HEK293 (cell line): ENCODE data around the gene PLEKHG3.

Experiments
- CTCF ChIA-PET: fragments of 350-600 bp; formaldehyde crosslinking; extraction: SDS; loops from one replicate; lab custom pipeline; 2021; ENCODE audit warnings: antibody characterized with exemption; lab: Yijun Ruan, JAX
- POLR2A ChIA-PET: fragments of 300-600 bp; formaldehyde crosslinking; extraction: SDS; loops from one replicate; lab custom pipeline; 2020; ENCODE audit warnings: antibody characterized with exemption, inconsistent platforms; lab: Yijun Ruan, JAX
- H3K27ac ChIP-seq: fragments of 200-500 bp; sonication (Bioruptor generic); 2 replicates; pipeline ENCODE4 v1.5.1; 2014; ENCODE audit warnings: low read depth, low read length, control low read depth, inconsistent platforms; ENCODE audit errors: extremely low read depth
- H3K36me3 ChIP-seq, 2 experiments: fragments of 200-500 bp in 1 of 2; sonication (Bioruptor generic) in 1 of 2; 1 replicate in 1 of 2; 2 replicates in 1 of 2; pipeline ENCODE4 v1.5.1; 2014 to 2017; ENCODE audit warnings: inconsistent platforms in 2 of 2, low read length in 2 of 2; ENCODE audit not compliant: control insufficient read depth in 2 of 2, insufficient read depth in 1 of 2
- H3K4me1 ChIP-seq: fragments of 200-500 bp; sonication (Bioruptor generic); 2 replicates; pipeline ENCODE4 v1.5.1; 2014; ENCODE audit warnings: mild to moderate bottlenecking, low read length, inconsistent platforms; ENCODE audit not compliant: control insufficient read depth, insufficient read depth
- H3K4me3 ChIP-seq: 2 replicates; pipeline ENCODE4 v1.5.1; 2011; ENCODE audit warnings: low read depth, mild to moderate bottlenecking, control low read depth, low read length, moderate library complexity
- H3K9me3 ChIP-seq: fragments of 200-500 bp; sonication (Bioruptor generic); 2 replicates; pipeline ENCODE4 v1.5.1; 2014; ENCODE audit warnings: low read depth, low read length, inconsistent platforms; ENCODE audit not compliant: control insufficient read depth, insufficient read depth
- BCL11A ChIP-seq: fragments of 450-650 bp; formaldehyde crosslinking; IDR thresholded peaks from 2 replicates; pipeline ENCODE4 v1.5.1; 2016; ENCODE audit warnings: low read depth, missing biosample characterization, missing genetic modification characterization
- GFI1B ChIP-seq: fragments of 450-650 bp; formaldehyde crosslinking; IDR thresholded peaks from 2 replicates; pipeline ENCODE4 v1.5.1; 2016; ENCODE audit warnings: missing biosample characterization, missing genetic modification characterization
- GLI2 ChIP-seq: fragments of 450-650 bp; formaldehyde crosslinking; IDR thresholded peaks from 2 replicates; pipeline ENCODE4; 2017; ENCODE audit warnings: missing biosample characterization, missing genetic modification characterization, low read depth, borderline replicate concordance
- OSR2 ChIP-seq: fragments of 450-650 bp; formaldehyde crosslinking; IDR thresholded peaks from 2 replicates; pipeline ENCODE4 v1.5.1; 2016; ENCODE audit warnings: missing biosample characterization, missing genetic modification characterization
- OVOL3 ChIP-seq: fragments of 450-650 bp; formaldehyde crosslinking; IDR thresholded peaks from 2 replicates; pipeline ENCODE4 v1.5.1; 2016; ENCODE audit warnings: missing biosample characterization, missing genetic modification characterization
- RBAK ChIP-seq: fragments of 450-650 bp; formaldehyde crosslinking; IDR thresholded peaks from 2 replicates; pipeline ENCODE4 v1.5.1; 2016; ENCODE audit warnings: missing biosample characterization, missing genetic modification characterization
- ZBTB1 ChIP-seq: fragments of 450-650 bp; formaldehyde crosslinking; IDR thresholded peaks from 2 replicates; pipeline ENCODE4 v1.5.1; 2016; ENCODE audit warnings: missing biosample characterization, missing genetic modification characterization
- ZFHX2 ChIP-seq: fragments of 450-650 bp; formaldehyde crosslinking; conservative IDR thresholded peaks from 2 replicates; pipeline ENCODE4 v1.5.1; 2016; ENCODE audit warnings: missing biosample characterization, missing genetic modification characterization
- ZNF112 ChIP-seq: fragments of 450-650 bp; formaldehyde crosslinking; IDR thresholded peaks from 2 replicates; pipeline ENCODE4 v1.5.0; 2017; ENCODE audit warnings: missing biosample characterization, missing genetic modification characterization
- ZNF133 ChIP-seq: fragments of 450-650 bp; formaldehyde crosslinking; IDR thresholded peaks from 2 replicates; pipeline ENCODE4 v1.5.1; 2016; ENCODE audit warnings: missing biosample characterization, missing genetic modification characterization
- ZNF211 ChIP-seq: fragments of 450-650 bp; formaldehyde crosslinking; IDR thresholded peaks from 2 replicates; pipeline ENCODE4 v1.5.1; 2016; ENCODE audit warnings: low read depth, missing biosample characterization, missing genetic modification characterization
- ZNF324 ChIP-seq: fragments of 450-650 bp; formaldehyde crosslinking; IDR thresholded peaks from 2 replicates; pipeline ENCODE4 v1.5.1; 2016; ENCODE audit warnings: missing biosample characterization, missing genetic modification characterization
- ZNF341 ChIP-seq: fragments of 450-650 bp; formaldehyde crosslinking; IDR thresholded peaks from 2 replicates; pipeline ENCODE4; 2016; ENCODE audit warnings: low read depth, missing biosample characterization, missing genetic modification characterization
- ZNF394 ChIP-seq: fragments of 450-650 bp; formaldehyde crosslinking; IDR thresholded peaks from 2 replicates; pipeline ENCODE4 v1.5.1; 2016; ENCODE audit warnings: missing biosample characterization, missing genetic modification characterization, mild to moderate bottlenecking, moderate library complexity, borderline replicate concordance
- ZNF530 ChIP-seq: fragments of 450-650 bp; formaldehyde crosslinking; IDR thresholded peaks from 2 replicates; pipeline ENCODE4 v1.5.1; 2016; ENCODE audit warnings: low read depth, missing biosample characterization, missing genetic modification characterization
- ZNF549 ChIP-seq: fragments of 450-650 bp; IDR thresholded peaks from 2 replicates; pipeline ENCODE4 v1.5.1; 2018; ENCODE audit warnings: missing biosample characterization, missing genetic modification characterization, mild to moderate bottlenecking, inconsistent platforms, moderate library complexity
- ZNF624 ChIP-seq: fragments of 450-650 bp; formaldehyde crosslinking; IDR thresholded peaks from 2 replicates; pipeline ENCODE4 v1.5.1; 2017; ENCODE audit warnings: missing biosample characterization, missing genetic modification characterization
- ZNF626 ChIP-seq: fragments of 450-650 bp; sonication (Bioruptor Pico); formaldehyde crosslinking; IDR thresholded peaks from 2 replicates; pipeline ENCODE4 v1.5.1; 2018; ENCODE audit warnings: missing biosample characterization, missing genetic modification characterization, inconsistent platforms
- ZNF660 ChIP-seq: fragments of 450-650 bp; IDR thresholded peaks from 2 replicates; pipeline ENCODE4 v1.5.1; 2018; ENCODE audit warnings: missing biosample characterization, mild to moderate bottlenecking, missing genetic modification characterization
- ZNF677 ChIP-seq: fragments of 450-650 bp; IDR thresholded peaks from 2 replicates; pipeline ENCODE4 v1.5.0; 2018; ENCODE audit warnings: missing biosample characterization, mild to moderate bottlenecking, missing genetic modification characterization, moderate library complexity
- ZNF791 ChIP-seq: fragments of 450-650 bp; formaldehyde crosslinking; IDR thresholded peaks from 2 replicates; pipeline ENCODE4 v1.5.1; 2016; ENCODE audit warnings: missing biosample characterization, missing genetic modification characterization
- ZSCAN23 ChIP-seq: fragments of 450-650 bp; formaldehyde crosslinking; IDR thresholded peaks from 2 replicates; pipeline ENCODE4 v1.5.1; 2016; ENCODE audit warnings: missing biosample characterization, missing genetic modification characterization
- TF ChIP-seq, protein P1 (sequence below): fragments of 450-650 bp; formaldehyde crosslinking; IDR thresholded peaks from 2 replicates; pipeline ENCODE4 v1.5.1; 2017; ENCODE audit warnings: missing biosample characterization, missing genetic modification characterization
- TF ChIP-seq, protein P2 (sequence below): fragments of 450-650 bp; formaldehyde crosslinking; IDR thresholded peaks from 2 replicates; pipeline ENCODE4 v1.5.1; 2016; ENCODE audit warnings: missing biosample characterization, missing genetic modification characterization

Gene PLEKHG3

DNA sequence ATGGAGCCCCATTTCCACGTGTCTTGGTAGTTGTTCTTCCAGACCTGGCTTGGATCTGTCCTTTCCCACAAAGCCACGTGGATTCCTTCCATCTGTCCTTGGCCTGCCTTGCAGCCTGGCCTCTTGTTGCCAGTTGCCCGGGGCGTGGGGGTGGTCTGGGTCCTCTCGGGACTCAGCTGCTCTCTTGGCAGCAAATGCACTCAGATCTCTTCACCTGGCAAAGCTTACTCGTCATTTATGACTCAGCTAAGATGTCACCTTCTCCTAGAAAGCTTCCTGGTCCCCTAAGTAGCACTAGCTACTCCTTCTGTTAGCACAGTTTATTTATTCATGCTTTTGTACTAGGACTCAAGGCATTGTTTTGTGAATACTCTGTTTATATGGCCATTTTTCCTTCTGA lies 13.6 kb downstream of the PLEKHG3 start:
- peaks cover 15% of the 10 kb centered on the region for H3K4me1 ChIP-seq
- no peaks in the 10 kb centered on the region for H3K9me3 ChIP-seq
- TF ChIP-seq ZBTB1 (tag by site-specific recombination) (no peak), OSR2 (tag by site-specific recombination) (peak; percentile 86), ZNF394 (tag by site-specific recombination) (peak; percentile 67; the same call in 1 of the 2 replicates), GFI1B (tag by site-specific recombination) (no peak), ZNF677 (no peak)
- H3K36me3 ChIP-seq = peaks cover 0 to 6% of the 10 kb centered on the region in 2 experiments; a peak in 1 of 3 replicates
- no peak overlapping the region for H3K27ac ChIP-seq
- no peak overlapping the region for H3K4me3 ChIP-seq
- ChIA-PET POLR2A (interaction anchor here (1.4 kb wide), 1 partner anchor 177 kb away, joined by 4 read pairs; the partner anchor contains the start of gene HSPA2), CTCF (interaction anchor here (0.9 kb wide), 4 partner anchors 8 to 81 kb away, joined by 3 to 4 read pairs (median 3); no protein-coding TSS in a partner anchor)

DNA sequence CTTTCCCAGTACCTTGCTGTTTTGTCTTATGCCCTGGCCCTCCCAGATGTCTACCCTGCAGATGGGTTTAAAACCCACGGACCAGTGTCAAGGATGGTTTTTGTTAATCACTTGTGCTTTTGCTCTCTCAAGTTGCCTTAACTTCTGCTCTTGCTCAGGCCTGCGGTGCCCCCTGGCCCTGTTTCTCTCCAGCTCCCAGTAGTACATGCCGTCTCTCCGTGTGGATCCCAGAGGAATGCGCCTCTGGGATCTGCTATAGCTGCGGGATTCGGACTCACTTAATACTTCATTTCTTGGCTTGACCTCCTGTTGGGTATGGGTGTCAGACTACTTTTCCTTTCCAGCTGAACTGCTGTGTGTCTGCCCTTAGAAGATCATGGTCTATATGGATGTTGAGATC lies 14.5 kb downstream of the PLEKHG3 start:
- H3K4me3 ChIP-seq = no peak overlapping the region
- peaks cover 15% of the 10 kb centered on the region for H3K4me1 ChIP-seq
- TF ChIP-seq ZNF341 (tag by site-specific recombination) (no peak), ZSCAN23 (tag by site-specific recombination) (no peak), ZNF133 (tag by site-specific recombination) (no peak), OVOL3 (tag by site-specific recombination) (no peak), ZNF626 (no peak), ZNF549 (no peak), BCL11A (no peak), ZNF530 (no peak), RBAK (no peak), ZNF660 (no peak), ZFHX2 (no peak), ZNF791 (tag by site-specific recombination) (no peak), GLI2 (tag by site-specific recombination) (no peak), ZNF112 (tag by site-specific recombination) (no peak), ZNF624 (tag by site-specific recombination) (no peak), ZNF324 (tag by site-specific recombination) (no peak), ZNF211 (no peak)
- TF ChIP-seq, protein P1, sequence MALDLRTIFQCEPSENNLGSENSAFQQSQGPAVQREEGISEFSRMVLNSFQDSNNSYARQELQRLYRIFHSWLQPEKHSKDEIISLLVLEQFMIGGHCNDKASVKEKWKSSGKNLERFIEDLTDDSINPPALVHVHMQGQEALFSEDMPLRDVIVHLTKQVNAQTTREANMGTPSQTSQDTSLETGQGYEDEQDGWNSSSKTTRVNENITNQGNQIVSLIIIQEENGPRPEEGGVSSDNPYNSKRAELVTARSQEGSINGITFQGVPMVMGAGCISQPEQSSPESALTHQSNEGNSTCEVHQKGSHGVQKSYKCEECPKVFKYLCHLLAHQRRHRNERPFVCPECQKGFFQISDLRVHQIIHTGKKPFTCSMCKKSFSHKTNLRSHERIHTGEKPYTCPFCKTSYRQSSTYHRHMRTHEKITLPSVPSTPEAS (tag by site-specific recombination) = no peak
- TF ChIP-seq, protein P2, sequence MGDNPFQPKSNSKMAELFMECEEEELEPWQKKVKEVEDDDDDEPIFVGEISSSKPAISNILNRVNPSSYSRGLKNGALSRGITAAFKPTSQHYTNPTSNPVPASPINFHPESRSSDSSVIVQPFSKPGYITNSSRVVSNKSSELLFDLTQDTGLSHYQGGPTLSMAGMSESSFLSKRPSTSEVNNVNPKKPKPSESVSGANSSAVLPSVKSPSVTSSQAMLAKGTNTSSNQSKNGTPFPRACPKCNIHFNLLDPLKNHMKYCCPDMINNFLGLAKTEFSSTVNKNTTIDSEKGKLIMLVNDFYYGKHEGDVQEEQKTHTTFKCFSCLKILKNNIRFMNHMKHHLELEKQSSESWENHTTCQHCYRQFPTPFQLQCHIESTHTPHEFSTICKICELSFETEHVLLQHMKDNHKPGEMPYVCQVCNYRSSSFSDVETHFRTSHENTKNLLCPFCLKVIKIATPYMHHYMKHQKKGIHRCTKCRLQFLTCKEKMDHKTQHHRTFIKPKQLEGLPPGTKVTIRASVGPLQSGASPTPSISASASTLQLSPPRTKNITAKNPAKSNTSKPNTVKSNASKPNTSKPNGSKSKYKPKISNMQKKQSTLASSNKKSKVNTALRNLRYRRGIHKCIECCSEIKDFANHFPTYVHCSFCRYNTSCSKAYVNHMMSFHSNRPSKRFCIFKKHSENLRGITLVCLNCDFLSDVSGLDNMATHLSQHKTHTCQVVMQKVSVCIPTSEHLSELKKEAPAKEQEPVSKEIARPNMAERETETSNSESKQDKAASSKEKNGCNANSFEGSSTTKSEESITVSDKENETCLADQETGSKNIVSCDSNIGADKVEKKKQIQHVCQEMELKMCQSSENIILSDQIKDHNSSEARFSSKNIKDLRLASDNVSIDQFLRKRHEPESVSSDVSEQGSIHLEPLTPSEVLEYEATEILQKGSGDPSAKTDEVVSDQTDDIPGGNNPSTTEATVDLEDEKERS (tag by site-specific recombination) = no peak
- H3K36me3 ChIP-seq = peaks cover 0 to 6% of the 10 kb centered on the region in 2 experiments; a peak in 1 of 3 replicates
- no peaks in the 10 kb centered on the region for H3K9me3 ChIP-seq
- POLR2A ChIA-PET = no interaction called here
- CTCF ChIA-PET = no interaction called here
- no peak overlapping the region for H3K27ac ChIP-seq
